DND-41 (cell line): Measurements from ENCODE around the gene ANO6.

Experiments
- ATAC-seq: fragments of 200-7000 bp; cut with Tn5 transposase; 3 replicates; pipeline ENCODE4 v1.9.1; 2021; ENCODE audit warnings: low read depth; ENCODE audit not compliant: insufficient read depth
- DNase-seq: peaks from one replicate; pipeline ENCODE4 v3.0.0-alpha.2; 2020
- H2AFZ ChIP-seq: 2 replicates; pipeline ENCODE4 v1.6.0; 2012; ENCODE audit warnings: low read depth, low read length
- H3K27ac ChIP-seq: 2 replicates; pipeline ENCODE4 v1.5.1; 2012; ENCODE audit warnings: low read length, inconsistent platforms
- H3K27me3 ChIP-seq: fragments of 200-600 bp; sonication (generic); 2 replicates; pipeline ENCODE4 v1.6.0; 2012; ENCODE audit warnings: low read length, mild to moderate bottlenecking, inconsistent platforms; ENCODE audit not compliant: insufficient read depth, poor library complexity
- H3K36me3 ChIP-seq: 2 replicates; pipeline ENCODE4 v1.5.1; 2012; ENCODE audit warnings: low read length, inconsistent platforms; ENCODE audit not compliant: insufficient read depth
- H3K4me1 ChIP-seq: 2 replicates; pipeline ENCODE4 v1.5.1; 2012; ENCODE audit warnings: mild to moderate bottlenecking, low read length; ENCODE audit not compliant: insufficient read depth
- H3K4me2 ChIP-seq: 2 replicates; pipeline ENCODE4 v1.6.0; 2012; ENCODE audit warnings: mild to moderate bottlenecking, moderate library complexity, low read length, inconsistent platforms; ENCODE audit not compliant: insufficient read depth
- H3K4me3 ChIP-seq, 2 experiments: fragments of 200-600 bp in 1 of 2; shearing (Covaris generic) in 1 of 2; 2 replicates each; pipeline ENCODE4 v1.5.1; 2012 to 2016; ENCODE audit warnings: inconsistent platforms in 2 of 2, low read length in 2 of 2, mild to moderate bottlenecking in 2 of 2, low read depth in 1 of 2, moderate library complexity in 1 of 2
- H3K79me2 ChIP-seq: 2 replicates; pipeline ENCODE4 v1.6.0; 2012; ENCODE audit warnings: low read length, inconsistent platforms; ENCODE audit not compliant: insufficient read depth
- H3K9ac ChIP-seq: 2 replicates; pipeline ENCODE4 v1.6.0; 2012; ENCODE audit warnings: low read depth, mild to moderate bottlenecking, inconsistent platforms, low read length, moderate library complexity
- H3K9me3 ChIP-seq: 2 replicates; pipeline ENCODE4 v1.5.1; 2012; ENCODE audit warnings: low read length, moderate library complexity, mild to moderate bottlenecking, inconsistent platforms; ENCODE audit not compliant: insufficient read depth, severe bottlenecking
- H4K20me1 ChIP-seq: 2 replicates; pipeline ENCODE4 v1.6.0; 2012; ENCODE audit warnings: low read length; ENCODE audit not compliant: insufficient read depth
- CTCF ChIP-seq: IDR thresholded peaks from 2 replicates; pipeline ENCODE4 v1.5.1; 2012; ENCODE audit warnings: borderline replicate concordance, low read length, moderate library complexity, mild to moderate bottlenecking; ENCODE audit not compliant: poor library complexity, severe bottlenecking; ENCODE audit errors: extremely low read depth
- EZH2 ChIP-seq: IDR thresholded peaks from 3 replicates; pipeline ENCODE4 v1.6.1; 2012; ENCODE audit warnings: borderline replicate concordance, low read depth, mild to moderate bottlenecking, moderate library complexity, low read length, inconsistent platforms; ENCODE audit not compliant: severe bottlenecking

The ANO6 gene

GRCh38 chr12:45182511-45182910 is 33.4 kb upstream of the ANO6 start:
- Histone ChIP-seq H3K4me2 (no peak overlapping the region), H3K79me2 (no peaks in the 10 kb centered on the region), H2AFZ (no peak overlapping the region), H3K9ac (no peak overlapping the region), H3K27me3 (no peaks in the 10 kb centered on the region), H4K20me1 (no peaks in the 10 kb centered on the region), H3K4me3 (no peak overlapping the region), H3K4me1 (no peaks in the 10 kb centered on the region), H3K27ac (no peak overlapping the region), H3K9me3 (peaks cover 19% of the 10 kb centered on the region), H3K36me3 (no peaks in the 10 kb centered on the region; the same call in 1 of the 2 replicates)
- no peak for ATAC-seq
- no peak for DNase-seq
- TF ChIP-seq CTCF (no peak), EZH2 (no peak)

DNA sequence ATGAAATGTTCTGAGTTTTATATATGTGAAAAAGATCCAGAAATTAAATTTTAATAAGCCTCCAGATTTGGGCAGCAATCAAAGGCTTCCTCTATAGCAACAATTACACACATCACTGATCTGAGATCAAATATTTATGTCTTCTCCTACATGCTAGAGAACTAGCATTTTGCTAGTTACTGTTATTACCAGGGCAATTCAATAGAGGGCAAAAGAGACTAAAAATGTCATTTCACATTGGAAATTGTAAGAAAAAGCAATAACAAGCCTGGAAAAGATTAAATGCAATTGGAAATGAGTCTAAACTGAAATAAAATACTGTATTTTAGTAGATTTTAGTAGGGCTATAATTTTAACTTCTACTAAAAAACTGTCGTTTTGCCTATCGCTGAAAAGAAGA is 32.6 kb upstream of the ANO6 start:
- H3K27ac ChIP-seq, result no peak overlapping the region
- no peak overlapping the region for H3K4me3 ChIP-seq
- DNase-seq (no peak), ATAC-seq (no peak)
- H3K4me1 ChIP-seq, result no peaks in the 10 kb centered on the region
- H3K27me3 ChIP-seq, result no peaks in the 10 kb centered on the region
- H3K36me3 ChIP-seq, result no peaks in the 10 kb centered on the region
- peaks cover 12% of the 10 kb centered on the region for H3K9me3 ChIP-seq
- no peaks in the 10 kb centered on the region for H4K20me1 ChIP-seq
- no peak overlapping the region for H3K4me2 ChIP-seq
- TF ChIP-seq EZH2 (no peak), CTCF (peak; percentile 37)
- H2AFZ ChIP-seq, result no peak overlapping the region
- H3K9ac ChIP-seq, result no peak overlapping the region
- H3K79me2 ChIP-seq, result no peaks in the 10 kb centered on the region

DNA sequence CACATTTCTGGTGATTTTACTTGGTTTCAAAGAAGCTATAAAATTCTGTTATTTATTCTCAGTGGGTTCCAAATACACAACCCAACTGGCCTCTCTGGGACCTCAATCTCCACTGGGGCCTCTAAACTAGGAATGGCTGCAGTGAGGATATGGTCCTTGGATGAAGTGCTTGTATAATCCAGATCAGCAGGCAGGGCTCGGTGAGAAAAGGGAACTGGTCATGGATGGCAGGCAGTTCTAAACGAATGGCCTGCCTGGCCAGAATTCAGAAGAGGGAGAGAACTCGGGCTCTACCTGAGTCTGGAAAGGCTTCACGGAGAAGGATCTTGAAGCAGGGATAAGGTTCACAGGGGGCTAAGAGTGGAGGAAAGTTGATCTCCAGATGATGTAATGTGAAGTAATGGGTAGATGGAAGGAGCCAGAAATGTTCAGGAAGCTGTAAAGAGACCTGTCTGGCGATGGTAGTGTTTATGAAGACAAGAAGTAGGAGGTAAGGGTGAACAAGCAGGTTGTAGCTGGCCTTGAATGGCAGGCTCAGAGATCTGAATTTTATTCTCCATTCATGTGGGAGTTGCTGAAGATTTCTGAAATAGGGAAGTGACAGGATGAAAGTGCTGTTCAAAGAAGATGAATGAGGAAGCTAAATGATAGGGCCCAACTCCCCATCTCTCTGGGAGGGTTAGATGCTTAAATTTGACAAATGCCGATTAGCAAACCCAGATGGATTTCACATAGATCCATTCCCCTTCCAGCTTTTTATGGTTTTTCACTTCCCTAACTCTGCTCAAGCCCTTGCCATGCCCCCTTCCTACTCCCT is 31.5 kb upstream of the ANO6 start:
- Histone ChIP-seq H3K9ac (no peak overlapping the region), H3K79me2 (no peaks in the 10 kb centered on the region), H2AFZ (no peak overlapping the region), H3K27ac (no peak overlapping the region), H3K4me3 (no peak overlapping the region), H3K36me3 (no peaks in the 10 kb centered on the region), H4K20me1 (no peaks in the 10 kb centered on the region), H3K27me3 (no peaks in the 10 kb centered on the region), H3K4me1 (no peaks in the 10 kb centered on the region), H3K4me2 (no peak overlapping the region), H3K9me3 (peaks cover 2% of the 10 kb centered on the region)
- ATAC-seq (no peak), DNase-seq (no peak)
- TF ChIP-seq EZH2, result no peak
- TF ChIP-seq CTCF, result no peak
